Parathyroid adenoma (tissue), 2 donors: ENCODE data around the gene GRK6.

Experiments
- H2AFZ ChIP-seq: fragments of 300-600 bp; sonication (generic); one replicate; pipeline ENCODE4 v1.7.0; 2017; ENCODE audit warnings: antibody characterized with exemption, mild to moderate bottlenecking
- H3K27ac ChIP-seq: fragments of 300-600 bp; sonication (generic); one replicate; pipeline ENCODE4 v1.7.0; 2017
- H3K27me3 ChIP-seq: fragments of 300-600 bp; sonication (generic); one replicate; pipeline ENCODE4 v1.7.0; 2017; ENCODE audit warnings: low read length; ENCODE audit not compliant: control insufficient read depth, insufficient read depth
- H3K36me3 ChIP-seq: fragments of 300-600 bp; sonication (generic); one replicate; pipeline ENCODE4 v1.7.0; 2017; ENCODE audit warnings: low read length; ENCODE audit not compliant: control insufficient read depth, insufficient read depth
- H3K4me1 ChIP-seq: fragments of 300-600 bp; sonication (generic); one replicate; pipeline ENCODE4 v1.7.0; 2017; ENCODE audit warnings: control low read depth
- H3K4me2 ChIP-seq: fragments of 300-600 bp; sonication (generic); one replicate; pipeline ENCODE4 v1.7.0; 2017; ENCODE audit warnings: low read length
- H3K4me3 ChIP-seq: fragments of 300-600 bp; sonication (generic); one replicate; pipeline ENCODE4 v1.7.0; 2017; ENCODE audit warnings: low read depth, low read length
- H3K79me2 ChIP-seq: fragments of 300-600 bp; sonication (generic); one replicate; pipeline ENCODE4 v1.7.0; 2017; ENCODE audit warnings: control low read depth
- H3K9ac ChIP-seq: fragments of 300-600 bp; sonication (generic); one replicate; pipeline ENCODE4 v1.7.0; 2017; ENCODE audit warnings: mild to moderate bottlenecking
- H3K9me3 ChIP-seq: fragments of 300-600 bp; sonication (generic); one replicate; pipeline ENCODE4 v1.7.0; 2017; ENCODE audit warnings: low read length; ENCODE audit not compliant: control insufficient read depth
- CTCF ChIP-seq: fragments of 300-600 bp; sonication (generic); IDR thresholded peaks from one replicate; pipeline ENCODE4 v1.7.0; 2017; ENCODE audit warnings: antibody characterized with exemption, mild to moderate bottlenecking
- donor health status: primary hyperparathyroidism.

GRK6 gene

GRCh38 chr5:177432143-177432838, 5.8 kb downstream of the GRK6 start:
- Histone ChIP-seq H3K4me1 (peaks cover 6% of the 10 kb centered on the region), H3K4me3 (no peak overlapping the region), H3K36me3 (no peaks in the 10 kb centered on the region), H3K4me2 (no peak overlapping the region), H3K27me3 (no peaks in the 10 kb centered on the region), H3K27ac (no peak overlapping the region), H3K9me3 (no peaks in the 10 kb centered on the region), H2AFZ (no peak overlapping the region), H3K9ac (no peak overlapping the region), H3K79me2 (no peaks in the 10 kb centered on the region)
- no peak for TF ChIP-seq CTCF

GRCh38 chr5:177432839-177433657, 6.6 kb downstream of the GRK6 start:
- TF ChIP-seq CTCF = no peak
- Histone ChIP-seq H3K4me1 (no peaks in the 10 kb centered on the region), H3K9me3 (no peaks in the 10 kb centered on the region), H3K4me3 (no peak overlapping the region), H3K27ac (no peak overlapping the region), H3K79me2 (no peaks in the 10 kb centered on the region), H2AFZ (no peak overlapping the region), H3K4me2 (no peak overlapping the region), H3K36me3 (no peaks in the 10 kb centered on the region), H3K9ac (no peak overlapping the region), H3K27me3 (no peaks in the 10 kb centered on the region)

GRCh38 chr5:177433658-177434217, 7.3 kb downstream of the GRK6 start:
- H3K4me2 ChIP-seq = no peak overlapping the region

GRCh38 chr5:177434437-177434836, 8.0 kb downstream of the GRK6 start:
- Histone ChIP-seq H3K4me1 (no peaks in the 10 kb centered on the region), H3K4me3 (no peak overlapping the region), H2AFZ (no peak overlapping the region), H3K4me2 (no peak overlapping the region), H3K27ac (no peak overlapping the region), H3K36me3 (no peaks in the 10 kb centered on the region), H3K9me3 (no peaks in the 10 kb centered on the region), H3K9ac (no peak overlapping the region), H3K79me2 (no peaks in the 10 kb centered on the region), H3K27me3 (no peaks in the 10 kb centered on the region)
- no peak for TF ChIP-seq CTCF

More at GRCh38 chr5:177433658-177434217, 7.3 kb downstream of the GRK6 start:
- Histone ChIP-seq H3K4me3 (no peak overlapping the region), H2AFZ (no peak overlapping the region), H3K79me2 (no peaks in the 10 kb centered on the region), H3K9me3 (no peaks in the 10 kb centered on the region), H3K9ac (no peak overlapping the region), H3K27me3 (no peaks in the 10 kb centered on the region), H3K36me3 (no peaks in the 10 kb centered on the region), H3K4me1 (no peaks in the 10 kb centered on the region), H3K27ac (no peak overlapping the region)
- no peak for TF ChIP-seq CTCF
